GM10847 (cell line): ENCODE measurements around the gene NPLOC4.

Source experiments
- POLR2A ChIP-seq: IDR thresholded peaks from 2 replicates; pipeline ENCODE4 v1.6.1; 2011; ENCODE audit not compliant: insufficient read length; ENCODE audit errors: extremely low read depth

NPLOC4 gene

DNA sequence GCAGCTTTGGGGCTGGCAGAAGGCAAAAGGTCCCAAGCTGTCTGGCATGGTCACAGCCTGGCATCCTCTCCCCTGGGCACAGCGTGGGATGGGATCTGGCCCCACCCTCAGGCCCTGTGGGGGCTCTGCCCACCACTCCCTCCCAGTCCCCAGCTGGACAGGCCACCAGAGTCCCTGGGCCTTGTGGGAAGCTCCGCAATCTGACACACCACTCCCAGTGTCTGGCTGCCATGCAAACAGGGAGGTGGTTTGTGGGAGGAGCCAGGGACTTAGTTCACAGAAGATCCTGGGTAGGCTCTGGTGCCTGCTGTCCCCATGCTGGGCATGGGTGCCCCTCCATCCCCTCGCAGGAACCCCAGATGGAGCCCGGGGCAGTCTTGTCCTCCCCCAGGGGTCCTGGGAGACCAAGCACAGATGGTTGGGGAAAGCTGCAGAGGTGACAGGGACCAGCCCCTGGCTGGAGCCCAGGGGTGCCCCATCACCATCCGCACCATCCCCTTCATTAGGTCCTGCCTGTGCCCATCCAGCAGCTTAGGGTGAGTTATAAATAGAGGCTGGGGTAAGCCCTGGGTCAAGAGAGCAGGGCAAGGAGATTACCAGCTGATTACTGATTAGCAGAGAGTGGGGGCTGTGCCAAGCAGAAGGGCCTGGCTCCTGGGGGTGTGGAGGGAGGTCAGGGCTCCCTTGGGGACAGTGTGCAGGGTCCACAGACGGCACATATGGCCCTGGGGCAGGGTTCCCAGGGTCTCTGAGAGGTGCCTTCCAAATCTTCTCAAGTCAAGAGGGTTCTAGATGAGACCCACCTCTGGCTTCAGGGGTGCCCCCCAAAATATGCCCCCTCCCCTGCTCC lies 102.5 kb downstream of the NPLOC4 start:
- TF ChIP-seq POLR2A, result no peak

- TF ChIP-seq POLR2A, result no peak
These were observed 103.4 kb downstream of the NPLOC4 start for GRCh38 chr17:81533339-81534141.

- TF ChIP-seq POLR2A, result no peak
These were observed 104.2 kb downstream of the NPLOC4 start for GRCh38 chr17:81532490-81533287.

- TF ChIP-seq POLR2A, result no peak
These were observed 107.5 kb downstream of the NPLOC4 start for GRCh38 chr17:81529437-81529803.

GRCh38 chr17:81528651-81529436 lies 108.1 kb downstream of the NPLOC4 start:
- no peak for TF ChIP-seq POLR2A

GRCh38 chr17:81528384-81528650 lies 108.6 kb downstream of the NPLOC4 start:
- TF ChIP-seq POLR2A, result no peak

- no peak for TF ChIP-seq POLR2A
These were observed 109.1 kb downstream of the NPLOC4 start, which contains the start of gene FSCN2 for GRCh38 chr17:81527591-81528383. Gene FSCN2 (plus strand): TSS chr17:81528377. CDS start chr17:81528532, 155 bp downstream.

DNA sequence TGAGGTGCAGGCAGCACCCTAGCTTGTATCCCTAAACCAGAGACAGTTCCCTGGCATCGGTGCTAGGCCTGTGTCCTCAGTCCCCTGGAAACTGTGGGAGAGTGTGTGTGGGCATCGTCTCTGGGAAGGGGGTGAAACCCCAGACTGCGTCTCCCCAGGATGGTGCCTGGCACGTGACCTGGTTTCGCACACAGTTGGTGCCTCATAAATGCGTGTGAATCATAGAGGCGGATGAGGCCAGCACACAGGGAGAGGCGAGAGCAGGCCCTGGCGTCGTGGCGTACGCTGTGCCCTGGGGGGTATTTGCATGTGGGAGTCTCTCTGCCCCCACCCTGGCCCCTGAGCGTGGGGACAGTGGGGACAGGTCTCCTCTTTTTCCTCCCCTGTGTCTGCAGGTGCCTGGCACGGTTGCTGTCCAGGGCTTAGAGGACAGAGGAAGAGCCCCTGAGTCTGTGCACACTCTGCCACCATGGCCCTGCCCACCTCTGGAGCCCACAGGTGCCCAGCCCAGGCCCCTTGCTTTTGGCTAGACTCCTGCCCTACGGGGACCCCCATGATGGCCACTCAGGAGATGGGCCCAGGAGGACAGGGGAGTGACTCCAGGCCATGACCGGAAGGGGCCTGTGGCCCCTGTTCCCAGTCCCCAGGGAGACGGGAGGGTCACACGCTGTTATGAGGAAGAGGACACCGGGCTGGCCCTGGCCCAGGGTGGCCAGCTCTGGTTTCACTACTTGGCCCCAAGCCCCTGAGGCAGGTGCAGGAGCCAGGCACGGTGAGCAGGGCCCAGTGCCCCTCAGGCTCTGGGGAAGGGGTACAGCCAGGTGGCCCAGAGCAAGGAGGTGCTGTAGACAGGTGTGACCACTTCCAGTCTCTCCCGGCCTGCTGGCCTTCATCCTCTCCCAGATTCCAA lies 110.0 kb downstream of the NPLOC4 start:
- no peak for TF ChIP-seq POLR2A

DNA sequence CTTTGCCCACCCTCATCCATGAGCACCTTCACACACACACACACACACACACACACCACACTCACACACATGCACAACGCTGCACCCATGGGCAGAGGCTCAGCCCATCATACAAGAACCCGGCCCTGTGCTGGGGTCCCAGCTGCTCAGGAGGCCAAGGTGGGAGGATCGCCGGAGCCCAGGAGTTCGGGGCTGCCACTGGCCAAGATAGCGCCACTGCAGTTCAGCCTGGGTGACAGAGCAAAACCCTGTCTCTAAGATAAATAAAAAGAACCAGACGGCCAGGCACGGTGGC lies 112.1 kb downstream of the NPLOC4 start:
- no peak for TF ChIP-seq POLR2A

DNA sequence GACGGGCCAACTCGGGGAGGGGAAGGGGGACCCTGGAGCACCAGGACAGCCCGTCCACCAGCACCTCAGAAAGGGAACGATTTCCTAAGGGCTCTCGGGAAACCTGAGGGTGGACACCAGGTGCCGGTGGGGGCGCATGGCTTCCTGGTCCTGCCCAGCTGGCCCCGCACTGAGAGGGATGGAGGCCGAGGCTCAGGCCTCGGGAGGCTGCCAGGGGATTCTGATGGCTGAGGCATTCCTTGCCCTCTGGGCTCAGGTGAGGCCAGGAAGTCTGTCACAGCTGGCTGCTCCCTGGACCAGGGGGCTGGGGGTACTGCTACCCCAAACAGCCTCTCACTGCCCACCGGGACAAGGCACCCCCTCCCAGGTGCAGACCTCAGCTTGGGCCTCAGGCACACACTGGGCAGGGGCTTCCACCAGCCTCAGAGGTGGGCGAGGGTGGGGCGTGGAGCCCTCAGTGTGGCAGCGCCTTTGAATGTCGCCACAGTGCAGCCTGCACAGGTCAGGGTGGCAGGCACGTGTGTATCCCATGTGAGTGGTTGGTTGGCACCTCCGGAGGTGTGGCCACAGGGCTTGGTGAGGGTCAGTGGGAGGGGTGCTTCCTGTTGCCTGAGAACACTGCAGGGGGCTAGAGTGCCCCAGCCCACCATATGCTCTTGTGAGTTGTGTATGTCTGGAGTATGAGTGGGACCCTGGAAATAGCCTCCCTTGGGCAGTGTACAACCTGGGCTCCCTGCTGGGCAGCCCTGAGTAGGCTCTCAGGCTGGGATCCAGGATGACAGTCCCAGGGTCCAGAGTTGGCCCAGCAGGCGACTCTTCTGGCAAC lies 112.7 kb downstream of the NPLOC4 start:
- no peak for TF ChIP-seq POLR2A

- no peak for TF ChIP-seq POLR2A
These were observed 113.4 kb downstream of the NPLOC4 start for GRCh38 chr17:81523402-81524038.
